NCI-H1048 (cell line): Measurements from ENCODE around the gene MINDY3.

ENCODE experiments used
- DNase-seq: peaks from one replicate; lab custom pipeline; 2025; lab: John Stamatoyannopoulos, UW

MINDY3 gene

GRCh38 chr10:15738270-15738925 is 121.9 kb downstream of the MINDY3 start:
- no peak for DNase-seq

- no peak for DNase-seq
Observed at GRCh38 chr10:15737656-15738055, 122.7 kb downstream of the MINDY3 start.

- DNase-seq: no peak
Observed at GRCh38 chr10:15735763-15736162, 124.5 kb downstream of the MINDY3 start.

GRCh38 chr10:15730341-15730740 is 130.0 kb downstream of the MINDY3 start:
- DNase-seq: no peak

GRCh38 chr10:15729890-15730289 is 130.4 kb downstream of the MINDY3 start:
- no peak for DNase-seq
